Breast epithelium (tissue), 4 donors: ENCODE measurements around the gene GNMT. TPM values are rescaled to one million over a fixed set of nuclear protein-coding genes. Genes with fewer than 3 reads are reported as not detected.

Experiments used
- DNase-seq, 2 donors: peaks; one replicate each; pipeline ENCODE4 v3.0.0-alpha.2; 2019; ENCODE audit warnings: low spot score in 2 of 2
- H3K27ac ChIP-seq, 2 donors: fragments of 200-600 bp; sonication (generic) in 1 of 2; one replicate each; pipeline ENCODE4 v1.5.1; 2016 to 2019; ENCODE audit warnings: mild to moderate bottlenecking in 1 of 2
- H3K27me3 ChIP-seq, 2 donors: fragments of 200-600 bp; sonication (generic) in 1 of 2; one replicate each; pipeline versions ENCODE4 v1.5.1 to v1.6.0; 2017 to 2019; ENCODE audit warnings: control low read depth in 1 of 2, mild to moderate bottlenecking in 1 of 2
- H3K36me3 ChIP-seq: fragments of 200-600 bp; one replicate; pipeline ENCODE4 v1.5.1; 2019
- H3K4me1 ChIP-seq, 2 donors: fragments of 200-600 bp; sonication (generic); one replicate each; pipeline ENCODE4 v1.5.1; 2016 to 2019; ENCODE audit warnings: control low read depth in 1 of 2
- H3K4me3 ChIP-seq, 3 donors: fragments of 200-600 bp; sonication (generic); 1 replicate in 2 of 3; 2 replicates in 1 of 3; pipeline ENCODE4 v1.5.1; 2016 to 2019; ENCODE audit warnings: mild to moderate bottlenecking in 3 of 3, moderate library complexity in 2 of 3
- H3K9me3 ChIP-seq, 2 donors: fragments of 200-600 bp; sonication (generic) in 1 of 2; one replicate each; pipeline ENCODE4 v1.5.1; 2016 to 2019; ENCODE audit warnings: control low read depth in 1 of 2
- POLR2A ChIP-seq: fragments of 450-650 bp; IDR thresholded peaks from one replicate; pipeline ENCODE4 v1.6.1; 2016; ENCODE audit warnings: antibody characterized with exemption, mild to moderate bottlenecking, moderate library complexity
- POLR2AphosphoS5 ChIP-seq, 3 donors: sonication (generic); formaldehyde crosslinking; IDR thresholded peaks; one replicate each; pipeline ENCODE4 v1.6.1; 2017; ENCODE audit warnings: antibody characterized with exemption in 3 of 3
- intact Hi-C: fragments of 100-400 bp; cut with DNase I; formaldehyde crosslinking; loops from one replicate; pipeline ENCODE4 v1.15.1; 2023; ENCODE audit warnings: low total_unique reads
- total RNA-seq, 3 donors: library from RNA; depleted of rRNA; stranded (reverse); fragments of >200 nt; gene quantifications; one replicate each; pipeline ENCODE4 v1.1.0, GENCODE V29; 2016
- TF ChIP-seq, protein P1 (sequence below), 3 donors: fragments of 450-650 bp; IDR thresholded peaks; one replicate each; pipeline ENCODE4 v1.5.1; 2016 to 2017; ENCODE audit warnings: antibody characterized with exemption in 3 of 3, mild to moderate bottlenecking in 3 of 3, moderate library complexity in 3 of 3

GNMT gene
- total RNA-seq, 3 donors from 2014 or later = 0.32 to 5.9 (median 1.8) TPM

DNA sequence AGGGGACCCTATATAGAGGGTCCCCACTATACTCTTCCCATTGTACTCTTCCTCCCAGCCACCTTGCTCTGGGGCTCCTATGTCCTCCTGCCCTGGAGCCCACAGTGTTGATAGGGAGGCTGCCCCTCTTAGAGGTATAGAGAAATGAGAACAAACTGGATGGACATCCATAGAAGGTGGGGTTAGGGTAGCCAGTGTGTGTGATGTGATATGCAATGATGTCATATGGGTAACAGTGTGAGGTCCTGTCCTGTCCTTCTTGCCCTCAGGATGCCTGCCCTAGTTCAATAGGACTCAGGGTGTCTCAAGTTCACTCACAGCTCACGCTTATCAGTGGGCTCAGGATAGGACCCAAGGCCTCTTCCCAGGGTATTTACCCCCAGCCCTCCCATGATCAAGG is 44.3 kb upstream of the GNMT start:
- TF ChIP-seq POLR2AphosphoS5 (IDR thresholded peaks at IDR 0.05) = no peak
- no peak for TF ChIP-seq POLR2A
- TF ChIP-seq, protein P1, sequence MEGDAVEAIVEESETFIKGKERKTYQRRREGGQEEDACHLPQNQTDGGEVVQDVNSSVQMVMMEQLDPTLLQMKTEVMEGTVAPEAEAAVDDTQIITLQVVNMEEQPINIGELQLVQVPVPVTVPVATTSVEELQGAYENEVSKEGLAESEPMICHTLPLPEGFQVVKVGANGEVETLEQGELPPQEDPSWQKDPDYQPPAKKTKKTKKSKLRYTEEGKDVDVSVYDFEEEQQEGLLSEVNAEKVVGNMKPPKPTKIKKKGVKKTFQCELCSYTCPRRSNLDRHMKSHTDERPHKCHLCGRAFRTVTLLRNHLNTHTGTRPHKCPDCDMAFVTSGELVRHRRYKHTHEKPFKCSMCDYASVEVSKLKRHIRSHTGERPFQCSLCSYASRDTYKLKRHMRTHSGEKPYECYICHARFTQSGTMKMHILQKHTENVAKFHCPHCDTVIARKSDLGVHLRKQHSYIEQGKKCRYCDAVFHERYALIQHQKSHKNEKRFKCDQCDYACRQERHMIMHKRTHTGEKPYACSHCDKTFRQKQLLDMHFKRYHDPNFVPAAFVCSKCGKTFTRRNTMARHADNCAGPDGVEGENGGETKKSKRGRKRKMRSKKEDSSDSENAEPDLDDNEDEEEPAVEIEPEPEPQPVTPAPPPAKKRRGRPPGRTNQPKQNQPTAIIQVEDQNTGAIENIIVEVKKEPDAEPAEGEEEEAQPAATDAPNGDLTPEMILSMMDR (IDR thresholded peaks at IDR 0.05) = no peak
- Histone ChIP-seq H3K9me3 (no peaks in the 10 kb centered on the region), H3K27ac (no peak overlapping the region), H3K27me3 (no peaks in the 10 kb centered on the region), H3K36me3 (no peaks in the 10 kb centered on the region), H3K4me3 (no peak overlapping the region), H3K4me1 (no peaks in the 10 kb centered on the region)
- DNase-seq = no peak
- intact Hi-C loops = no loop called here

DNA sequence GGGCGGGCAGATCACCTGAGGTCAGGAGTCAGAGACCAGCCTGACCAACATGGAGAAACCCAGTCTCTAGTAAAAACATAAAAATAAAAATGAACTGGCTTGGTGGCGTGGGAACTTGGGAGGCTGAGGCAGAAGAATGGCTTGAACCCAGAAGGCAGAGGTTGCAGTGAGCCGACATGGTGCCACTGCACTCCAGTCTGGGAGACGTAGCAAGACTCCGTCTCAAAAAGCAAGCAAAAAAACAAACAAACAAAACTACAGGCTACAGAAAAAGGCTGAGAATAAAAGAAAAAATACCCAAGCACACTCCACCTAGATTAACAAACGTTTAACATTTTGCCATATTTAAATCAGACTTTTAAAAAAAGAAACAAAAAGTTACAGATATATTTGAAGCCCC is 38.8 kb upstream of the GNMT start:
- H3K4me3 ChIP-seq = no peak overlapping the region
- no peak for DNase-seq
- H3K27me3 ChIP-seq = no peaks in the 10 kb centered on the region
- no peaks in the 10 kb centered on the region for H3K36me3 ChIP-seq
- intact Hi-C loops = no loop called here
- no peaks in the 10 kb centered on the region for H3K9me3 ChIP-seq
- no peaks in the 10 kb centered on the region for H3K4me1 ChIP-seq
- TF ChIP-seq POLR2AphosphoS5 (IDR thresholded peaks at IDR 0.05) = no peak
- no peak for TF ChIP-seq POLR2A
- TF ChIP-seq, protein P1 (IDR thresholded peaks at IDR 0.05) = no peak
- H3K27ac ChIP-seq = no peak overlapping the region

DNA sequence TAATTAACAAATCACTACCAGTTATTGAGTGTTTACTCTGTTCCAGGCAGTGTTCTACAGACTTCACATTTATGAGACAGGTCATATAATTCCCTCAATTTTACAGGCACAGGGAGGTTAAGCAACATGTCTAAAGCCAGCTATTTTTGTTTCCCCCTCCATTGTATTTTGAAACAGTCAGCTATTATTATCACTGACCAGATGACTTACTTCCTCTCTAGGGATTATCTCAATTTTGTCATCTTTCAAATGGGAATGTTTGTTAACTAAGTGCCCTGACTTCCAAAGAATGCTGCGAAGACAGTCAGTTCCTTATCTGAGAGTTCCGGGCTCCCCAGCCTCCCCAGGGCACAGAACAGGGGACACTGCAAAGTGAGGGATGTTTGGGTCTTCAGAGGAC is 36.9 kb upstream of the GNMT start:
- no peak for DNase-seq
- no peaks in the 10 kb centered on the region for H3K36me3 ChIP-seq
- no peaks in the 10 kb centered on the region for H3K4me1 ChIP-seq
- no peak overlapping the region for H3K4me3 ChIP-seq
- H3K27me3 ChIP-seq = no peaks in the 10 kb centered on the region
- H3K27ac ChIP-seq = no peak overlapping the region
- TF ChIP-seq, protein P1 (IDR thresholded peaks at IDR 0.05) = no peak
- TF ChIP-seq POLR2A (no peak), POLR2AphosphoS5 (IDR thresholded peaks at IDR 0.05) (no peak)
- H3K9me3 ChIP-seq = no peaks in the 10 kb centered on the region
- intact Hi-C loops = no loop called here

DNA sequence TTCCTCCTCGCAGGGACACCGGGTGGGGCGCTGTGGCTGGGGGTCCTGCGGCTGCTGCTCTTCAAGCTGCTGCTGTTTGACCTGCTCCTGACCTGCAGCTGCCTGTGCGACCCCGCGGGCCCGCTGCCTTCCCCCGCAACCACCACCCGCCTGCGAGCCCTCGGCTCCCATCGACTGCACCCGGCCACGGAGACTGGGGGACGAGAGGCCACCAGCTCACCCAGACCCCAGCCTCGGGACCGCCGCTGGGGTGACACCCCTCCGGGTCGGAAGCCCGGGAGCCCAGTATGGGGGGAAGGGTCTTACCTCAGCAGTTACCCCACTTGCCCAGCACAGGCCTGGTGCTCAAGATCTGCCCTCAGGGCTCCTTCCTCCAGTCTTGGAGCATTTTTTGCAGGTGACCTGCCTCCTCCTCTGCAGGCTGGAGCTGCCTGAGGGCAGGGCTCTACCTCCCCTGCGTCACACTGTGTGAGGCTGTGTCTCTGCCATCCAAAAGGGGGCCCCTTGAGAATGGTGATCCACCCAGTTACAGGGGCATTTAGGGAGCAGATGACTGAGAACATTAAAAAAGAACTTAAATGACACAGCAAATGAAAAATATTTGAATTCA is 35.2 kb upstream of the GNMT start:
- intact Hi-C loops = no loop called here
- Histone ChIP-seq H3K4me3 (no peak overlapping the region), H3K9me3 (no peaks in the 10 kb centered on the region), H3K27ac (no peak overlapping the region), H3K36me3 (no peaks in the 10 kb centered on the region), H3K4me1 (peaks cover under 1 to 1% of the 10 kb centered on the region in 2 donors), H3K27me3 (no peaks in the 10 kb centered on the region)
- no peak for TF ChIP-seq POLR2A
- TF ChIP-seq, protein P1 (IDR thresholded peaks at IDR 0.05) = no peak
- TF ChIP-seq POLR2AphosphoS5 (IDR thresholded peaks at IDR 0.05) = no peak
- no peak for DNase-seq

DNA sequence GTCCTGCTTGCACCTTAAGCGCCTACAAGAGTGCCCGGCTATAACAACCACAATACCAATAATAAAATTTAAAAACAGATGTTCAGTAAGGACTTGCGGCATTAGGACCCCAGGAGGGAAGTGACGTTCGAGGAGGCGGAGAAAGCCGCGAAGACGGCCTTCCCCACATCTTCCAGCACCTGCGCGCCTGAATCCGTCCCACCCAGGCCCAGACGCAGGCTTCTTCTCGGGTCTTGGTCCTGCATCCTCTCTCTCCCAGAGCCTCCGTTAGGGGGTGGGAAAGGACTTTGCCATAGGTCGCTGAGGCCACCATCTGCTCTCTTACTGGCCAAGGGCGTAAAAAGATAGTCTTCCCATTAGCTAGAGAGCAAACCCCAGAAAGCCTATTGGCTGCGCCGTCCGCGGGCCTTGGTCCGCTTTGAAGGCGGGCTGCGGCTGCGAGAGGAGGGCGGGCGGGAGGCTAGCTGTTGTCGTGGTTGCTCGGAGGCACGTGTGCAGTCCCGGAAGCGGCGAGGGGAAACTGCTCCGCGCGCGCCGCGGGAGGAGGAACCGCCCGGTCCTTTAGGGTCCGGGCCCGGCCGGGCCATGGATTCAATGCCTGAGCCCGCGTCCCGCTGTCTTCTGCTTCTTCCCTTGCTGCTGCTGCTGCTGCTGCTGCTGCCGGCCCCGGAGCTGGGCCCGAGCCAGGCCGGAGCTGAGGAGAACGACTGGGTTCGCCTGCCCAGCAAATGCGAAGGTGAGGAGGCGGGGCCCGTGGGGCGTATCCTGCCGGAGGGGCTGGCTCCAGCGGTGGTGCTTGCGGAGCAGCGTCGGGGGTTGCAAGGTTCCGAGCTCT is 31.4 kb upstream of the GNMT start, which contains the start of gene CNPY3:
CNPY3 (plus strand) TSS at position 495 of the 835 bp plus-strand sequence; CDS start at position 586, 91 bp downstream.
- peak; percentile 91 to 94 for DNase-seq
- H3K27me3 ChIP-seq = no peaks in the 10 kb centered on the region
- TF ChIP-seq POLR2AphosphoS5 (IDR thresholded peaks at IDR 0.05) = peak; percentile 53 to 72 (median 67)
- TF ChIP-seq POLR2A = no peak
- TF ChIP-seq, protein P1 (IDR thresholded peaks at IDR 0.05) = peak in 1 of 3 donors; percentile 11
- H3K36me3 ChIP-seq = no peaks in the 10 kb centered on the region
- H3K4me3 ChIP-seq = peak within 1 kb of the TSS; percentile 71 to 85 (median 78)
- intact Hi-C loops = no loop called here
- no peaks in the 10 kb centered on the region for H3K9me3 ChIP-seq
- H3K27ac ChIP-seq = peak within 1 kb of the TSS; percentile 91 to 92
- H3K4me1 ChIP-seq = peaks cover 7 to 13% of the 10 kb centered on the region in 2 donors
